Measurements from ENCODE around the gene MCEMP1.

DNA sequence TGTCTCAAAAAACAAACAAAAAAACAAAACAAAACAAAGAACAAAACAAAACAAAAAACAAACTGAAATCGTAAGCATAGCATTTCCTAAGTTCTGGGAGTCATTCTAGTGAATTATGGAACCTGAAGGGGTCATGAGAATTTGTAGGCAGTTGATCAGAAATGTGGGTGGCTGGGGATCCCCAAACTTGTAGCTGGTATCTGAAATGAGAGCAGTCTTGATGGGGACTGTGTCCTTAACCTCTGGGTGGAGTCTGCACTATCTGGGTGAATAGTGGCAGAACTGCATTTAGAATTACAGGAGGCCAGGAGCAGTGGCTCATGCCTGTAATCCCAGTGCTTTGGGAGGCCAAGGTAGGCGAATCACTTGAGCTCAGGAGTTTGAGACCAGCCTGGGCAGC, 48.9 kb downstream of the MCEMP1 start:
- TF ChIP-seq, protein P1, sequence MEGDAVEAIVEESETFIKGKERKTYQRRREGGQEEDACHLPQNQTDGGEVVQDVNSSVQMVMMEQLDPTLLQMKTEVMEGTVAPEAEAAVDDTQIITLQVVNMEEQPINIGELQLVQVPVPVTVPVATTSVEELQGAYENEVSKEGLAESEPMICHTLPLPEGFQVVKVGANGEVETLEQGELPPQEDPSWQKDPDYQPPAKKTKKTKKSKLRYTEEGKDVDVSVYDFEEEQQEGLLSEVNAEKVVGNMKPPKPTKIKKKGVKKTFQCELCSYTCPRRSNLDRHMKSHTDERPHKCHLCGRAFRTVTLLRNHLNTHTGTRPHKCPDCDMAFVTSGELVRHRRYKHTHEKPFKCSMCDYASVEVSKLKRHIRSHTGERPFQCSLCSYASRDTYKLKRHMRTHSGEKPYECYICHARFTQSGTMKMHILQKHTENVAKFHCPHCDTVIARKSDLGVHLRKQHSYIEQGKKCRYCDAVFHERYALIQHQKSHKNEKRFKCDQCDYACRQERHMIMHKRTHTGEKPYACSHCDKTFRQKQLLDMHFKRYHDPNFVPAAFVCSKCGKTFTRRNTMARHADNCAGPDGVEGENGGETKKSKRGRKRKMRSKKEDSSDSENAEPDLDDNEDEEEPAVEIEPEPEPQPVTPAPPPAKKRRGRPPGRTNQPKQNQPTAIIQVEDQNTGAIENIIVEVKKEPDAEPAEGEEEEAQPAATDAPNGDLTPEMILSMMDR (IDR thresholded peaks at IDR 0.05), result no peak
- no peak for TF ChIP-seq JUN (IDR thresholded peaks at IDR 0.05)
- TF ChIP-seq, protein P2, sequence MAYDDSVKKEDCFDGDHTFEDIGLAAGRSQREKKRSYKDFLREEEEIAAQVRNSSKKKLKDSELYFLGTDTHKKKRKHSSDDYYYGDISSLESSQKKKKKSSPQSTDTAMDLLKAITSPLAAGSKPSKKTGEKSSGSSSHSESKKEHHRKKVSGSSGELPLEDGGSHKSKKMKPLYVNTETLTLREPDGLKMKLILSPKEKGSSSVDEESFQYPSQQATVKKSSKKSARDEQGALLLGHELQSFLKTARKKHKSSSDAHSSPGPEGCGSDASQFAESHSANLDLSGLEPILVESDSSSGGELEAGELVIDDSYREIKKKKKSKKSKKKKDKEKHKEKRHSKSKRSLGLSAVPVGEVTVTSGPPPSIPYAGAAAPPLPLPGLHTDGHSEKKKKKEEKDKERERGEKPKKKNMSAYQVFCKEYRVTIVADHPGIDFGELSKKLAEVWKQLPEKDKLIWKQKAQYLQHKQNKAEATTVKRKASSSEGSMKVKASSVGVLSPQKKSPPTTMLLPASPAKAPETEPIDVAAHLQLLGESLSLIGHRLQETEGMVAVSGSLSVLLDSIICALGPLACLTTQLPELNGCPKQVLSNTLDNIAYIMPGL (CRISPR knock-in tag; IDR thresholded peaks at IDR 0.05; ENCODE audit: borderline replicate concordance), result no peak
- TF ChIP-seq, protein P3, sequence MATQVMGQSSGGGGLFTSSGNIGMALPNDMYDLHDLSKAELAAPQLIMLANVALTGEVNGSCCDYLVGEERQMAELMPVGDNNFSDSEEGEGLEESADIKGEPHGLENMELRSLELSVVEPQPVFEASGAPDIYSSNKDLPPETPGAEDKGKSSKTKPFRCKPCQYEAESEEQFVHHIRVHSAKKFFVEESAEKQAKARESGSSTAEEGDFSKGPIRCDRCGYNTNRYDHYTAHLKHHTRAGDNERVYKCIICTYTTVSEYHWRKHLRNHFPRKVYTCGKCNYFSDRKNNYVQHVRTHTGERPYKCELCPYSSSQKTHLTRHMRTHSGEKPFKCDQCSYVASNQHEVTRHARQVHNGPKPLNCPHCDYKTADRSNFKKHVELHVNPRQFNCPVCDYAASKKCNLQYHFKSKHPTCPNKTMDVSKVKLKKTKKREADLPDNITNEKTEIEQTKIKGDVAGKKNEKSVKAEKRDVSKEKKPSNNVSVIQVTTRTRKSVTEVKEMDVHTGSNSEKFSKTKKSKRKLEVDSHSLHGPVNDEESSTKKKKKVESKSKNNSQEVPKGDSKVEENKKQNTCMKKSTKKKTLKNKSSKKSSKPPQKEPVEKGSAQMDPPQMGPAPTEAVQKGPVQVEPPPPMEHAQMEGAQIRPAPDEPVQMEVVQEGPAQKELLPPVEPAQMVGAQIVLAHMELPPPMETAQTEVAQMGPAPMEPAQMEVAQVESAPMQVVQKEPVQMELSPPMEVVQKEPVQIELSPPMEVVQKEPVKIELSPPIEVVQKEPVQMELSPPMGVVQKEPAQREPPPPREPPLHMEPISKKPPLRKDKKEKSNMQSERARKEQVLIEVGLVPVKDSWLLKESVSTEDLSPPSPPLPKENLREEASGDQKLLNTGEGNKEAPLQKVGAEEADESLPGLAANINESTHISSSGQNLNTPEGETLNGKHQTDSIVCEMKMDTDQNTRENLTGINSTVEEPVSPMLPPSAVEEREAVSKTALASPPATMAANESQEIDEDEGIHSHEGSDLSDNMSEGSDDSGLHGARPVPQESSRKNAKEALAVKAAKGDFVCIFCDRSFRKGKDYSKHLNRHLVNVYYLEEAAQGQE (IDR thresholded peaks at IDR 0.05), result no peak
